ENCODE data around the gene ITPR2.
"Not testable (repeated sequence)": the region's sequence is repeated elsewhere in the genome, so short reads cannot be mapped to it uniquely, and the experiment has no call there.

ITPR2 gene

GRCh38 chr12:26684101-26684500 lies 148.9 kb downstream of the ITPR2 start:
- no peak for TF ChIP-seq CTCF (IDR thresholded peaks at IDR 0.05; ENCODE audit: unreplicated experiment in 3 of 3)
- peaks cover 9% of the 10 kb centered on the region for H3K9me3 Mint-ChIP-seq
- no peak overlapping the region for H3K4me3 Mint-ChIP-seq
- peaks cover 53% of the 10 kb centered on the region for H3K36me3 Mint-ChIP-seq (ENCODE audit: low read depth)
- no peak overlapping the region for H3K27ac Mint-ChIP-seq
- H3K4me1 Mint-ChIP-seq, result peaks cover 12% of the 10 kb centered on the region
- H3K27me3 Mint-ChIP-seq (ENCODE audit: low read depth), result no peaks in the 10 kb centered on the region

DNA sequence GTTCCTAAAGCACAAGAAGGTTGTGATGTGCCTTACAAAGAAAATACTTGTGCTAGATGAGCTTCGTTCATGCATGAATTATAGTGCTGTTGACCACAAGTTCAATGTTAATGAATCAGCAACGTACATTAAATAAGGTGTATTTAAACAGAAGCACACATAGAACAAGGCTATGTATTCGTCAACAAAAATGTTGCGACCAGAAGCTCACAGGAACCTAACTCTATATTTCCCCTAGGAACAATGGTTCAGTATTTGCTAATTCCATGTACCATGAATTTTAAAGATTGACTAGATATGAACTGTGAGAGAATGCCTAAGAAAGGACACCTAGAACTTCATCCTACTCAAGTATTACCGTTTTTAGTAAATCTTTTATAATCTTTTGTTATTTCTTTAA lies 149.6 kb downstream of the ITPR2 start:
- Mint-ChIP-seq H3K27ac (no peak overlapping the region), H3K36me3 (ENCODE audit: low read depth) (peaks cover 53% of the 10 kb centered on the region), H3K9me3 (peaks cover 9% of the 10 kb centered on the region), H3K27me3 (ENCODE audit: low read depth) (no peaks in the 10 kb centered on the region), H3K4me1 (peaks cover 17% of the 10 kb centered on the region), H3K4me3 (no peak overlapping the region)
- no peak for TF ChIP-seq CTCF (IDR thresholded peaks at IDR 0.05; ENCODE audit: unreplicated experiment in 3 of 3)

DNA sequence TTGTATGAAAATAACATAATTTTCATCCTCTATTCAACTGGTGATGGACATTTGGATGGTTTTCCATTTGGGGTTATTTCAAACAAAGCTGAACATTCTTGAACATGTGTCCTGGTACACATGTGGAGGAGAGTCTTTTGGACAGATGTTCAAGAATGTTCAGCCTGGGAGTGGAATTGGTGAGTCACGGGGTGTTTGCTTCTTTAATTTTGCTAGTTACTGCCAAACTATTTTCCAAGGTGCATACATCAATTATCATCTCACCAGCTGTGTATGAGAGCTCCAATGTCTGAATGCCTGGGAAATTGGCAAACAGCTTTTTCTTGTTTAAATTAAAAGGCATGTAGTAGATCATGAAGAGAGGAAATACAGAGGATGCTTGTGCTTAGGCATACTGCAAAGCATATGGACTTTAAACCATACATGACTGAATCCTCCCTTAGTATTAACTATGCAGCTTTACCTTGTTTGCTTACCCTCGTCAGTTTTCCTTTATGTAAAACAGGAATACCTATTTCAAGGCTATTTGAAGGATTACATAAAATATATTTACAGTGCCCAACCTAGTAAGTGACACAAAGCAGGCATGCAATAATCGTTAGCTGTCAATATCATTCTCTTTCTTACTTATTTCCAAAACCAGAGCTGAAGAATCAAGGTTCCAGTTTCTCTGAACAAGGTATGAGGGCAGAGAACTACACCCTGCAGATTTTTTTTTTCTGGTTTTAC lies 152.1 kb downstream of the ITPR2 start:
- Mint-ChIP-seq H3K27me3 (ENCODE audit: low read depth) (no peaks in the 10 kb centered on the region), H3K4me1 (peaks cover 17% of the 10 kb centered on the region), H3K4me3 (no peak overlapping the region), H3K36me3 (ENCODE audit: low read depth) (peaks cover 45% of the 10 kb centered on the region), H3K9me3 (peaks cover 8% of the 10 kb centered on the region), H3K27ac (no peak overlapping the region)
- no peak for TF ChIP-seq CTCF (IDR thresholded peaks at IDR 0.05; ENCODE audit: unreplicated experiment in 3 of 3)

GRCh38 chr12:26678697-26679660 lies 154.0 kb downstream of the ITPR2 start:
- no peak for TF ChIP-seq CTCF (IDR thresholded peaks at IDR 0.05; ENCODE audit: unreplicated experiment in 3 of 3)
- Mint-ChIP-seq H3K9me3 (peaks cover 4% of the 10 kb centered on the region), H3K4me1 (peaks cover 17% of the 10 kb centered on the region), H3K36me3 (ENCODE audit: low read depth) (peaks cover 32% of the 10 kb centered on the region), H3K27me3 (ENCODE audit: low read depth) (no peaks in the 10 kb centered on the region), H3K27ac (peak overlapping the region in 2 of 3 experiments; percentile 67 to 76), H3K4me3 (no peak overlapping the region)

GRCh38 chr12:26671487-26671886 lies 161.5 kb downstream of the ITPR2 start:
- not testable (repeated sequence) for H3K4me1 Mint-ChIP-seq; H3K27ac Mint-ChIP-seq; H3K27me3 Mint-ChIP-seq (ENCODE audit: low read depth); H3K4me3 Mint-ChIP-seq; H3K9me3 Mint-ChIP-seq
- H3K36me3 Mint-ChIP-seq (ENCODE audit: low read depth), result peaks cover 16% of the 10 kb centered on the region

GRCh38 chr12:26668847-26669246 lies 164.1 kb downstream of the ITPR2 start:
- no peak overlapping the region for H3K27ac Mint-ChIP-seq
- peaks cover 3% of the 10 kb centered on the region for H3K9me3 Mint-ChIP-seq
- H3K4me3 Mint-ChIP-seq, result no peak overlapping the region
- H3K27me3 Mint-ChIP-seq (ENCODE audit: low read depth), result no peaks in the 10 kb centered on the region
- TF ChIP-seq CTCF (IDR thresholded peaks at IDR 0.05; ENCODE audit: unreplicated experiment in 3 of 3), result no peak
- no peaks in the 10 kb centered on the region for H3K4me1 Mint-ChIP-seq
- peaks cover 16% of the 10 kb centered on the region for H3K36me3 Mint-ChIP-seq (ENCODE audit: low read depth)

Data from nephron (organoid).